ENCODE measurements around the gene FUT6.

FUT6 gene

DNA sequence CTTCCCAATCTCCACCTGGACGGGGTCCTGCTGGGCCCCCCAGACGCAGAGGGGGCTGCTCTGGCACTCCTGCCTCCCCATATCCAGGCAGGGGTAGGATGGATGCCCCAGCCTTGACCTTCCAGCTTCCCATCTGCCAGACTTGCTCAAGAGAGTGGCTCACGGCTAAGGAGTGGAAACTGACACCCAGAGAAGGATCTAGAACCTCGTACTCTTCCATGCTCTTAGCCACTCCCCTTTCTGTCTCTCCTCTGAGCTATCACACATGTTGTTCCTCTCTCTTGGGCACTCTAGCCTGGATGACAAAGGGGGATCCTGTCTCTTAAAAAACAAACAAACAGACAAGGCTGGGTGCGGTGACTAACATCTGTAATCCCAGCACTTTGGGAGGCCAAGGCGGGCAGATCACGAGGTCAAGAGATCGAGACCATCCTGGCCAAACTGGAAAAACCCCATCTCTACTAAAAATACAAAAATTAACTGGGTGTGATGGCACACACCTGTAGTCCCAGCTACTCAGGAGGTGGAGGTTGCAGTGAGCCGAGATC is 43.0 kb upstream of the FUT6 start:
- no peaks in the 10 kb centered on the region for H3K9me2 ChIP-seq (replicated peaks; ENCODE audit: insufficient read depth, low read length)
- H3K27me3 ChIP-seq (replicated peaks; ENCODE audit: insufficient read depth, low read length) = peaks cover 92% of the 10 kb centered on the region
- H4K20me1 ChIP-seq (ENCODE audit: insufficient read depth, low read length) = no peaks in the 10 kb centered on the region
- no peak overlapping the region for H3K27ac ChIP-seq (ENCODE audit: low read length)
- no peaks in the 10 kb centered on the region for H3F3A ChIP-seq (ENCODE audit: insufficient read depth, low read length)
- H3K4me3 ChIP-seq (ENCODE audit: low read length) = no peak overlapping the region
- DNase-seq = no peak
- no peaks in the 10 kb centered on the region for H3K4me1 ChIP-seq (ENCODE audit: low read length)
- H3K4me2 ChIP-seq (ENCODE audit: low read depth, low read length) = no peak overlapping the region
- no peak overlapping the region for H2AFZ ChIP-seq (ENCODE audit: low read length)
- H3K9ac ChIP-seq (ENCODE audit: low read length) = no peak overlapping the region
- TF ChIP-seq EZH2phosphoT487 (IDR thresholded peaks at IDR 0.05; ENCODE audit: low read length) = no peak
- TF ChIP-seq EZH2 (optimal IDR thresholded peaks at IDR 0.05; ENCODE audit: low read depth, low read length) = no peak
- TF ChIP-seq, protein P1, sequence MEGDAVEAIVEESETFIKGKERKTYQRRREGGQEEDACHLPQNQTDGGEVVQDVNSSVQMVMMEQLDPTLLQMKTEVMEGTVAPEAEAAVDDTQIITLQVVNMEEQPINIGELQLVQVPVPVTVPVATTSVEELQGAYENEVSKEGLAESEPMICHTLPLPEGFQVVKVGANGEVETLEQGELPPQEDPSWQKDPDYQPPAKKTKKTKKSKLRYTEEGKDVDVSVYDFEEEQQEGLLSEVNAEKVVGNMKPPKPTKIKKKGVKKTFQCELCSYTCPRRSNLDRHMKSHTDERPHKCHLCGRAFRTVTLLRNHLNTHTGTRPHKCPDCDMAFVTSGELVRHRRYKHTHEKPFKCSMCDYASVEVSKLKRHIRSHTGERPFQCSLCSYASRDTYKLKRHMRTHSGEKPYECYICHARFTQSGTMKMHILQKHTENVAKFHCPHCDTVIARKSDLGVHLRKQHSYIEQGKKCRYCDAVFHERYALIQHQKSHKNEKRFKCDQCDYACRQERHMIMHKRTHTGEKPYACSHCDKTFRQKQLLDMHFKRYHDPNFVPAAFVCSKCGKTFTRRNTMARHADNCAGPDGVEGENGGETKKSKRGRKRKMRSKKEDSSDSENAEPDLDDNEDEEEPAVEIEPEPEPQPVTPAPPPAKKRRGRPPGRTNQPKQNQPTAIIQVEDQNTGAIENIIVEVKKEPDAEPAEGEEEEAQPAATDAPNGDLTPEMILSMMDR (IDR thresholded peaks at IDR 0.05; ENCODE audit: low read length) = no peak
- H3K79me2 ChIP-seq (ENCODE audit: low read length) = no peaks in the 10 kb centered on the region
- H3K9me3 ChIP-seq (replicated peaks; ENCODE audit: insufficient read depth, low read length) = no peaks in the 10 kb centered on the region
- no peaks in the 10 kb centered on the region for H3K36me3 ChIP-seq (replicated peaks; ENCODE audit: insufficient read depth, low read length)

DNA sequence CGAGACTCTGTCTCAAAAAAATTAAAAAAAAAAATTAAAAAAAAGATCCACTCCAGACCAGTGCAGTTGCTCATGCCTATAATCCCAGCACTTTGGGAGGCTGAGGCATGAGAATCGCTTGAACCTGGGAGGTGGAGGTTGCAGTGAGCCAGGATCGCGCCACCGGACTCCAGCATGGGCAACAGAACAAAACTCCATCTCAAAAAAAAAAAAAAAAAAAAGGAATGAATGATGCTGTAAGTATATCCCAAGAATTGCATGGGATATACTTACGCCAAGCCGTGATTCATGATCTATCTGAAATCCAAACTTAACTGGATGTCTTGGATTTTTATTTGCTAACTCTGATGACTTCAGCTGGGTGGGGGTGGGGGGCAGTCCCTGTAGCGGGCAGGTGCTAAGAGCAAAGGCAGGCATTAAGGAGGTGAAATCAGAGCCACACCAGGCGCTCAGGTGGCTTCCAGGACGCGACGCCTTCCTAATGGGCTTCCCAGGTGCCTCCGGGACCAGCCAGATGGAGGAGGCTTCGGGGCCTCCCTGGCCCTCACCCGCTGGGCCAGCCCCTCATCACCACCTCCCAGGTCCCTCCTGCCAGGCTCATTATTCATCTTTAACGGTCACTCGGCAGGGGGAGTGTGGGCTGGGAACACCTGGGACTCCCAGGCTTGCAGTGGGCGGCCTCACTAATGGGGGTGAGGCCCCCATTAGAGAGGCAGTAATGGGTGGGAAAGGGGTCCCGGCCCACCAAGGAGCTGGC is 42.2 kb upstream of the FUT6 start:
- H3K36me3 ChIP-seq (replicated peaks; ENCODE audit: insufficient read depth, low read length) = no peaks in the 10 kb centered on the region
- no peak overlapping the region for H3K4me3 ChIP-seq (ENCODE audit: low read length)
- peaks cover 91% of the 10 kb centered on the region for H3K27me3 ChIP-seq (replicated peaks; ENCODE audit: insufficient read depth, low read length)
- H3K4me2 ChIP-seq (ENCODE audit: low read depth, low read length) = no peak overlapping the region
- no peaks in the 10 kb centered on the region for H4K20me1 ChIP-seq (ENCODE audit: insufficient read depth, low read length)
- no peak overlapping the region for H3K9ac ChIP-seq (ENCODE audit: low read length)
- H3K9me2 ChIP-seq (replicated peaks; ENCODE audit: insufficient read depth, low read length) = no peaks in the 10 kb centered on the region
- H3K79me2 ChIP-seq (ENCODE audit: low read length) = no peaks in the 10 kb centered on the region
- H3K27ac ChIP-seq (ENCODE audit: low read length) = no peak overlapping the region
- no peaks in the 10 kb centered on the region for H3K9me3 ChIP-seq (replicated peaks; ENCODE audit: insufficient read depth, low read length)
- H2AFZ ChIP-seq (ENCODE audit: low read length) = no peak overlapping the region
- H3K4me1 ChIP-seq (ENCODE audit: low read length) = no peaks in the 10 kb centered on the region
- TF ChIP-seq, protein P1 (IDR thresholded peaks at IDR 0.05; ENCODE audit: low read length) = no peak
- TF ChIP-seq EZH2 (optimal IDR thresholded peaks at IDR 0.05; ENCODE audit: low read depth, low read length) (no peak), EZH2phosphoT487 (IDR thresholded peaks at IDR 0.05; ENCODE audit: low read length) (no peak)
- DNase-seq = no peak
- no peaks in the 10 kb centered on the region for H3F3A ChIP-seq (ENCODE audit: insufficient read depth, low read length)

DNA sequence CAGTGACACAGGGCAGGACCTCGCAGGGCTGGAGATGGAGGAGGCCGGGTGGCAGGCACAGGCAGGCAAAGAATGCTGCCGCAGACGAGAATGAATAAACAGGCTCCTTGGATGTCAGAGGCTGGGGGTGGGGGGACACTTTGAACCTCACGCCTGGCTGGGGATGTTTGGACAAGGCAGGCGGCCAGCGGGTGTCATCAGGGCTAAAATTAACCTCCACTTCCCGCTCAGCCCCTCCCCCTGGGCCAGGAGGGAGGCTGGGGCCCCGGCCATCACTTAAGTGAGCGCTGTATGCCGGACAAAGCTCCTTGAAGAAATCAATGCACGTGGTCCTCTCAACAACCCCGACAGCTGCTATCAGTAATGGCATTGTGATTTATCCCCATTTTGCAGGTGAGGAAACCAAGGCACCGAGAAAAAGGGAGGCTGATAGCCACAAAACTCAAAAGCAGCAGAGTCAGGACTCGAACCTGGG is 41.1 kb upstream of the FUT6 start:
- Histone ChIP-seq H3K27ac (ENCODE audit: low read length) (no peak overlapping the region), H3K9ac (ENCODE audit: low read length) (no peak overlapping the region), H3K36me3 (replicated peaks; ENCODE audit: insufficient read depth, low read length) (no peaks in the 10 kb centered on the region), H3K4me1 (ENCODE audit: low read length) (no peaks in the 10 kb centered on the region), H3K79me2 (ENCODE audit: low read length) (no peaks in the 10 kb centered on the region), H3K9me3 (replicated peaks; ENCODE audit: insufficient read depth, low read length) (no peaks in the 10 kb centered on the region), H4K20me1 (ENCODE audit: insufficient read depth, low read length) (no peaks in the 10 kb centered on the region), H3K4me2 (ENCODE audit: low read depth, low read length) (no peak overlapping the region), H3F3A (ENCODE audit: insufficient read depth, low read length) (no peaks in the 10 kb centered on the region), H3K27me3 (replicated peaks; ENCODE audit: insufficient read depth, low read length) (peaks cover 88% of the 10 kb centered on the region), H2AFZ (ENCODE audit: low read length) (no peak overlapping the region), H3K9me2 (replicated peaks; ENCODE audit: insufficient read depth, low read length) (no peaks in the 10 kb centered on the region), H3K4me3 (ENCODE audit: low read length) (no peak overlapping the region)
- no peak for DNase-seq
- TF ChIP-seq EZH2phosphoT487 (IDR thresholded peaks at IDR 0.05; ENCODE audit: low read length) (no peak), EZH2 (optimal IDR thresholded peaks at IDR 0.05; ENCODE audit: low read depth, low read length) (peak; percentile 50)

DNA sequence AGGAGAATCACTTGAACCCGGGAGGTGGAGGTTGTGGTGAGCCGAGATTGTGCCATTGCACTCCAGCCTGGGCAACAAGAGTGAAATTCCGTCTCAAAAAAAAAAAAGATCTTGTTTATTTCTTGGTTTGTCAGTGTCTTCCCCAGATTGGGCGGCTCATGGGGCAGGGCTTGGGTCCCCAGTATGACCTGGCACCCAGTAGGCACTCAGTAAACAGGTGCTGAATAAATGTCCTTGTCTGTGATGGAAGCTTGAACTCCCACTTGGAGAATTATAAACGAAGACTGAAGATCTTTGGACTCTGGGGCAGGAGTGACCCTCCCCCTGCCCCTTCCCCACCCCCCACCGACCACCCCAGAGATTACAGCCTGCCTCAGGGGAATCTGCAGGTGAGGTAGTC is 40.7 kb upstream of the FUT6 start:
- Histone ChIP-seq H3K4me2 (ENCODE audit: low read depth, low read length) (no peak overlapping the region), H3F3A (ENCODE audit: insufficient read depth, low read length) (no peaks in the 10 kb centered on the region), H2AFZ (ENCODE audit: low read length) (no peak overlapping the region), H3K9ac (ENCODE audit: low read length) (no peak overlapping the region), H3K79me2 (ENCODE audit: low read length) (no peaks in the 10 kb centered on the region), H4K20me1 (ENCODE audit: insufficient read depth, low read length) (no peaks in the 10 kb centered on the region), H3K9me2 (replicated peaks; ENCODE audit: insufficient read depth, low read length) (no peaks in the 10 kb centered on the region), H3K27ac (ENCODE audit: low read length) (no peak overlapping the region), H3K9me3 (replicated peaks; ENCODE audit: insufficient read depth, low read length) (no peaks in the 10 kb centered on the region), H3K4me1 (ENCODE audit: low read length) (no peaks in the 10 kb centered on the region), H3K36me3 (replicated peaks; ENCODE audit: insufficient read depth, low read length) (no peaks in the 10 kb centered on the region), H3K27me3 (replicated peaks; ENCODE audit: insufficient read depth, low read length) (peaks cover 83% of the 10 kb centered on the region), H3K4me3 (ENCODE audit: low read length) (no peak overlapping the region)
- TF ChIP-seq EZH2phosphoT487 (IDR thresholded peaks at IDR 0.05; ENCODE audit: low read length) (no peak), EZH2 (optimal IDR thresholded peaks at IDR 0.05; ENCODE audit: low read depth, low read length) (no peak)
- TF ChIP-seq, protein P1 (IDR thresholded peaks at IDR 0.05; ENCODE audit: low read length) = no peak
- no peak for DNase-seq

Data from MM.1S (cell line).